SH-SY5Y (cell line): ENCODE data around the gene HOXC5.

ENCODE experiments used
- GATA2 ChIP-seq: IDR thresholded peaks from 2 replicates; pipeline ENCODE4 v1.6.1; 2011; ENCODE audit warnings: mild to moderate bottlenecking, low read depth, low read length
- GATA3 ChIP-seq: IDR thresholded peaks from 2 replicates; pipeline ENCODE4 v1.6.1; 2011; ENCODE audit warnings: low read depth, mild to moderate bottlenecking, low read length, moderate library complexity

- no peak for TF ChIP-seq GATA3
- no peak for TF ChIP-seq GATA2
Observed at GRCh38 chr12:54046809-54047159, 13.9 kb downstream of the HOXC5 start.
